ENCODE data around the gene MRPL20. TPM values are rescaled to one million over a fixed set of nuclear protein-coding genes. Genes with fewer than 3 reads are reported as not detected.

Gene MRPL20
- total RNA-seq, 1 donor from 2014 or later, result 95.0 TPM

GRCh38 chr1:1423245-1423597, 16.1 kb upstream of the MRPL20 start:
- Mint-ChIP-seq H3K36me3 (ENCODE audit: low read depth, unreplicated experiment) (peaks cover 5% of the 10 kb centered on the region), H3K27ac (ENCODE audit: unreplicated experiment) (no peak overlapping the region), H3K4me3 (ENCODE audit: unreplicated experiment) (no peak overlapping the region), H3K9me3 (ENCODE audit: unreplicated experiment) (no peaks in the 10 kb centered on the region), H3K27me3 (ENCODE audit: unreplicated experiment) (peaks cover 8% of the 10 kb centered on the region), H3K4me1 (ENCODE audit: unreplicated experiment) (peaks cover 12% of the 10 kb centered on the region)
- no peak for DNase-seq (ENCODE audit: low spot score)
- no peak for TF ChIP-seq CTCF (IDR thresholded peaks at IDR 0.05; ENCODE audit: unreplicated experiment)

- H3K36me3 Mint-ChIP-seq (ENCODE audit: low read depth, unreplicated experiment), result peaks cover 4% of the 10 kb centered on the region
- DNase-seq (ENCODE audit: low spot score), result no peak
- H3K27ac Mint-ChIP-seq (ENCODE audit: unreplicated experiment), result peak overlapping the region; percentile 42
- no peaks in the 10 kb centered on the region for H3K9me3 Mint-ChIP-seq (ENCODE audit: unreplicated experiment)
- peaks cover 12% of the 10 kb centered on the region for H3K4me1 Mint-ChIP-seq (ENCODE audit: unreplicated experiment)
- TF ChIP-seq CTCF (IDR thresholded peaks at IDR 0.05; ENCODE audit: unreplicated experiment), result no peak
- peaks cover 9% of the 10 kb centered on the region for H3K27me3 Mint-ChIP-seq (ENCODE audit: unreplicated experiment)
- no peak overlapping the region for H3K4me3 Mint-ChIP-seq (ENCODE audit: unreplicated experiment)
Observed at GRCh38 chr1:1422465-1423244, 15.6 kb upstream of the MRPL20 start.

- no peak for DNase-seq (ENCODE audit: low spot score)
- peaks cover 12% of the 10 kb centered on the region for H3K4me1 Mint-ChIP-seq (ENCODE audit: unreplicated experiment)
- TF ChIP-seq CTCF (IDR thresholded peaks at IDR 0.05; ENCODE audit: unreplicated experiment), result no peak
- H3K4me3 Mint-ChIP-seq (ENCODE audit: unreplicated experiment), result no peak overlapping the region
- H3K36me3 Mint-ChIP-seq (ENCODE audit: low read depth, unreplicated experiment), result peaks cover 4% of the 10 kb centered on the region
- H3K27me3 Mint-ChIP-seq (ENCODE audit: unreplicated experiment), result peaks cover 9% of the 10 kb centered on the region
- H3K27ac Mint-ChIP-seq (ENCODE audit: unreplicated experiment), result no peak overlapping the region
- H3K9me3 Mint-ChIP-seq (ENCODE audit: unreplicated experiment), result no peaks in the 10 kb centered on the region
Observed at GRCh38 chr1:1421907-1422464, 14.9 kb upstream of the MRPL20 start.

- TF ChIP-seq CTCF (IDR thresholded peaks at IDR 0.05; ENCODE audit: unreplicated experiment), result no peak
- H3K27ac Mint-ChIP-seq (ENCODE audit: unreplicated experiment), result no peak within 1 kb of the TSS
- H3K4me1 Mint-ChIP-seq (ENCODE audit: unreplicated experiment), result peaks cover 12% of the 10 kb centered on the region
- peaks cover 4% of the 10 kb centered on the region for H3K36me3 Mint-ChIP-seq (ENCODE audit: low read depth, unreplicated experiment)
- no peak for DNase-seq (ENCODE audit: low spot score)
- H3K4me3 Mint-ChIP-seq (ENCODE audit: unreplicated experiment), result no peak within 1 kb of the TSS
- H3K9me3 Mint-ChIP-seq (ENCODE audit: unreplicated experiment), result no peaks in the 10 kb centered on the region
- peaks cover 9% of the 10 kb centered on the region for H3K27me3 Mint-ChIP-seq (ENCODE audit: unreplicated experiment)
Observed at GRCh38 chr1:1421147-1421906, 14.2 kb upstream of the MRPL20 start, which contains the start of gene ANKRD65. Gene ANKRD65 (minus strand): TSS chr1:1421276. CDS start chr1:1421005, 271 bp downstream.
